Activated CD8-positive, alpha-beta memory T cell treated with anti-CD3 and anti-CD28 coated beads for 48 hours (primary cell): ENCODE results near the gene WASF2.
"Not testable (repeated sequence)": the region's sequence is repeated elsewhere in the genome, so short reads cannot be mapped to it uniquely, and the experiment has no call there.

Source experiments
- DNase-seq, 3 experiments: peaks; one replicate each; pipeline ENCODE4 v3.0.0-alpha.2; 2020; ENCODE audit warnings: low read depth in 2 of 3, low spot score in 2 of 3

The WASF2 gene

DNA sequence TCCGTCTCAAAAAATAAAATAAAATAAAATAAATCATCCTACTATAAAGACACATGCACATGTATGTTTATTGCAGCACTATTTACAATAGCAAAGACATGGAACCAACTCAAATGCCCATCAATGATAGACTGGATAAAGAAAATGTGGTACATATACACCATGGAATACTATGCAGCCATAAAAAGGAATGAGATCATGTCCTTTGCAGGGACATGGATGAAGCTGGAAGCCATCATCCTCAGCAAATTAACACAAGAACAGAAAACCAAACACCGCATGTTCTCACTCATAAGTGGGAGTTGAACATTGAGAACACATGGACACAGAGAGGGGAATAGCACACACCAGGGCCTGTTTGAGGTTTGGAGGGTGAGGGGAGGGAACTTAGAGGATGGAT, 11.2 kb upstream of the WASF2 start:
- DNase-seq: not testable (repeated sequence)

DNA sequence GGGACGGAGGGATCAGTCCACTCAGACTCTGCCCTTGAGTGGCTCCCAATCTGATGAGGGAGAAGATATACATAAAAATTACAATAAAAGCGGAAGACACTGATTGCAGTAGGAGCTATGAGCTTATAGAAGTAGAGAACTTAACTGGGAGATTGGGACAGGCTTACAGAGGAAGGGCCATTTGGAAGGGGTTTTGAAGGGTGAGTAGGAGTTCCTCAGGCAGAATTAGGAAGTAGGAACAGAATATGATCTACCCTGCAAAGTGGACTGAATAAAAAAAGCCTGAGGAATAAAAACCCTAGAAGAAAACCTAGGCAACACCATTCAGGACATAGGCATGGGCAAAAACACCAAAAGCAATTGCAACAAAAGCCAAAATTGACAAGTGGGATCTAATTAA, 9.2 kb upstream of the WASF2 start:
- DNase-seq: no peak

DNA sequence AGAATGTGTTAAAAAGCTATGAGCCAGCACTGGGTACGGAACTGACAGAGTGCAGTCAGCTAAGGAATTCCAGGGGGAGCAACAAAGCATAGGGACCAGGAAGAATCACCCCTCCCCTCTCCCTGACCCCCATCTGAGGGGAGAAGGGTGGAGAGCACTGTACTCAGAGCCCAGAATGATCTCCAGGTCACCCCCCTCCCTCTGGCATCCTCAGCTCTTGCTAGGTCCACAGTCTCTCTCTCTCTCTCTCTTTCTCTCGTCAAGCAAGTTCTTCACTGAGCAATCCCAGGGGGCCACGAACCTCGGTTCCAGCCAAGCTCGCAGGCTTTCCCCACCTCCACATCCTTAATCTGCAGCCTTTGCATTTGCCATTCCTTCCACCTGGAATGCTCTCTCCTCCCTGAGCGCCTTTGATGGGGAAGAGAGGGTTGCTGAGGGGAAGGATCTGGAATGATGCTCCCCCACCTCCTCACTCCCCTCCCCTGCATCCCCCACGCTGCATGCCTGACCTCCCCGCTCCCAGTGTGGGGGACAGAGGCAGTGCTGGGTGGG, 6.7 kb upstream of the WASF2 start:
- DNase-seq: no peak

DNA sequence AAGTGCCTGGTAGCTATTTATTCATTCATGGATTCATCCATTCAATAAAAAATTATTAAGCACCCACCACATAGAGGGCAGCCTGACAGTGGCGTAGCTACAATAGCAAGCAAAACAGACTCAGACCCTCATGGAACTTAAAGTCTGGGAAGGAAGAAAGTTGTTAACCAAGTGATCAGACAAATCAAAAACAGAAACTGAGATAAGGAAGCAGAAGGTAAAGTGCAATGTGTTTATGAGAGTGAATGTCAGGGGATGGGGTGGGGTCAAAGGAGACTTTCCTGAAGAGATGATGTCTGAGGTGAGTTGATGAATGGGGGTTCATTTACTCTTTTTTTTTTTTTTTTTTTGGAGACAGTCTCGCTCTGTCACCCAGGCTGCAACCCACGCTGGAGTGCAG, 2.8 kb upstream of the WASF2 start:
- no peak for DNase-seq

DNA sequence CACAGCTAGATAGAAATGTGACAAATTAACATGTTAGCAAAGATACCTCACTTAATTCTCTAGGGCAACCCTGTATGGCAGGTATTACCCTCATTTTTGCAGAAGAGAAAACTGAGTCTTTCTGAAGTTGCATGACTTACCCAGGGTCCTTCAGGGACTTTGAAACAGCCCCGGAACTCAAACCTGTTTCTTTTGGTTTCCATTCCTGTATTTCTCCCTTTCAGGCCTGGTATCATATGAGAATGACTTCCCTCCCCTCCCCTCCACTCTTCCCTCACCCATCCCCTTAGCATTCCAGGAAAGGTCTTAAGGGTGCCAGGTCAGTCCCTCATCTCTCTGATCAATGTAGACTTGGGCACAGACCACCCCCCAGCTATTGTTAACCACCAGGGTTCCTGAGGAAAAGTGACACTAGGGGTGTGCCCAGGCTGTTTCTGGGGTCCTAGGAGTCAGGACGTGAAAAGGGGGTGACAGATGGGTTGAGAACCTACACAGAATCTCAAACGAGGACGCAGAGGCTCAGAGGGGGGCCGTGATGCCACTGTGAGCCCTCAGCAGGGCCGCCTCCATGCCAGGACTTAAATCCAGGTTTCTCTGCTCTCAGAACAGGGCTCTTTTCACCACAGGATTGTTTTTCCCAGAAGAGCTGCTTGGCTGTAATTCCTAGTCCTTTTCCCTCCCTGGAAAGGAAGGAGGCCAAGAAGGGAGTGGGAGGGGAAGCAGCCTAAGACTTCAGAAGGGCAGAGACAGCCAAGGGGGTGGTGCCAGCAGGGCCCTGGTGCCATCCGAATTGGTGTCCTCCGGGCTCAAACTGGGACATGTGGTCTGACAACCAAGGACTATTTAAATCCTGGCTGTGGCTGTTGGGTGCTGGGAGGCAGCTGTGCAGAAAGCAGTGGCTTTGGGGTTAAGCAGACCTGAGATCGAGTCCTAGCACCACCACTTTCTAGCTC, 2.1 kb upstream of the WASF2 start:
- no peak for DNase-seq

DNA sequence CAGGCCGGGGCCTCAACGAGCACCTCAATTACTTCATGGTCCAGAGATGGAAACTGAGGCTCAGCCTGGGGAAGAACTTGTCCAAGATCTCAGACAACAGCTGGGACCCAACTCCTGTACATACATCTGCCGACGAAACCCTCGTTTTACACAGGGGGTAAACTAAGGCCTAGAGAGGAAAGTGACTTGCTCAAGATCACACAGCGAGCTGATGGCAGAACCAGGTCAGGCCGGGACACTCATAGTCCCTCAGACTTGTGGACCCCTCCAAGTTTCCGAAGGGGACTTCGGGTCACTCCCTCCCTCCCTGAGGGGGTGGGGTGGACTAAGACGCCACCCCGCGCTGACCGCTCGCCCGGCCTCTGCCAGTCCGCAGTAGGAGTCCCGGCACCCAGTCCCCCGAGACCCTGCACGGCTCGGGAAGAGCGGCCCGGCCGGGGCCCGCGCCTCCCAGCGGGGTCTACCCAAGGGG, 430 bp downstream of the WASF2 start:
- DNase-seq: no peak

DNA sequence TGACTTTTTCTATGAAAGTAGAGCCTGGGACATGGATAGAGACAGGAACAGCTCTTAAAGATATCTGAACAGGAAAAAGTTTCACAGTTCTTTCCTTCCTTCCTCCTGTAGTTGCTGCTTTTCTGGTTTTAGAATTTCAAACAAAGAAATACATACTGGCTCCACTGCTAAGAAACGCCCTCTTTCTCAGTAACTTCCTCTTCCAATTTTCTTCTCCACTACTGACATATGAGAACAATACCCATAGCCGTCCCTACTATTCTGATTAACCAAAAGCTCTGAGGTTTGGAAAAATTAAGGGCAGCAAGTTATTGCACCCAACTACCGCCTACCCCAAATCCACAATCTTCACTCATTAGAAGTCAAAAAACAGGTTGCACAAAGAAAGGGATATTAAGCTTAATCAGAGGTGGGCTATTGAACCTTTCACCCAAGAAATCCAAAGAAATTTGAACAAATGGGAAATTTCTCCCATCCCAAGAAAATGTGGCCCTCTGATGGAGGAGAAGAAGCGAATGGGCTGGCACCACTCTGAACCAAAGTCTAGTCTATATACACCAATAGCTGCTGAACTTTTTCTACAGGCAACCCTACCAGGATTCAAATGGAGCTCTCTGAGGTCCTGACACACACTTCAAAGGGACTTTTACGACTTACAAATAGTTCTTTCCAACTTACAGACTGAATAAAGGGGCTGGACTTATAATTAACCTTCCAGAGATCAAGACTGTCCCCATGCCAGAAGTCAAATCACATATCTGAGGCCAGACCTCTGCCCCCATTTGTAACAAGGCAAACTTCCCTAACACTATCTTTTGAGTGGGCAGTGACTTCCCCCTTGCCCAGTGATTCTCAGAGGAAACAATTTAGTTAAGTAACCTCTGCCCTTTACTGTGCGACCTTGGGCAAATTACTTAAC, 1.7 kb downstream of the WASF2 start:
- no peak for DNase-seq

DNA sequence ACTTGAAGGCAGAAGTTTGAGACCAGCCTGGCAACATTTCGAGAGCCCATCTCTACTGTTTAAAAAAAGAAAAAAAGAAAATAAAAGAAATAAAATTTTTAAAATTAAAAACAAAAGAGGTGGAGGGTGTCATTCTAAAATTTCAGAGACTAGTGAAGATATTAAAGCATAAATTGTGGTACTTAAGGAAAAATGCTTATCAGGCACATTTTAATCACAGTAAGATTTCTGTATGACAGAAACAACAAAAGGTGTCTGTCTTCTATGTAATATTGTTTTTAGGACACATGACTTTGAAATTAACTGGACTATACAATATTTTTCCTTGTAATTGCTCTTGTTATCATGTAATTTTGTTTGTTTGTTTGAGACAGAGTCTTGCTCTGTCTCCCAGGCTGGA, 4.6 kb downstream of the WASF2 start:
- DNase-seq: no peak

DNA sequence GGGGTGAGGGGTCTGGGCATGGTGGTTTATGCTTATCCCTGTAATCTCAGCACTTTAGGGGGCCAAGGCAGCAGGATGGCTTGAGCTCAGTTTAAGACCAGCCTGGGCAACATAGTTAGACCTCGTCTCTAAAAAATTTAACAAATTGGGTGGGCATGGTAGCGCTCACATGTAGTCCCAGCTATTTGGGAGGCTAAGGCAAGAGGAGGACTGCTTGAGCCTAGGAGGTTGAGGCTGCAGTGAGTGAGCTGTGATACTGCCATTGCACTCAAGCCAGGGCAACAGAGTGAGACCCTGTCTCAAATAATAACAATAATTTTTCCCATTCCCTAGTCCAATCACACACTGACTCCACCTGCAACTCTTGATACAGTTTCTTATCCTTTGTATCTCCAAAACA, 6.3 kb downstream of the WASF2 start:
- DNase-seq: no peak

DNA sequence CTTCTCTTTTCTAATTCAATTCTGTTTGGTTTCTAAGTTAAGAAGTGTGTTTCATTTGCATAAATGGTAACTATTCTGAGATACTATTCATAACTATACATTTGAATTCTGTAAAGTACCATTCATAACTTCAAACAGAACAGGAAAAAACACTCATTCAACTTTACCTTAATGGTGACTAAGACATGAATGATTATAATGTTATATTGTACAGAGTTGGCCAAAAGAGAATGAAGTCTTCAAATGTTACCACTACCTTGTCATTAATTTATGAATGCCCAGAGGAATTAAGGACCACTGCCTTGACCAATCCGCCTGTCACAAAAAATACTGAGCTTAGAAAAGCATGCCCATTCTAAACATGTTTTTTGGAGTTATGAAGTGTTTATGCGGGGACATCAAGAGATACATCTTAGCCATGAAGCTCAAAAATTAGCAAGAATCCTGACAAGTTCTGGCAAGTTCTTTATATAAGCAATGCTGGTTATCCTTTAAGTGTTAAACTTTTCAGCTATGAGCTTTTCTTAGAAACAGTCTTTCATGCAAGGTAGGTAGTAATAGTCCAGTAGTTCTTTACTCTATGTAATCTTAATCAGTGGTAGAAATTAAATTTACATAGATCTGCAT, 7.9 kb downstream of the WASF2 start:
- DNase-seq: no peak

DNA sequence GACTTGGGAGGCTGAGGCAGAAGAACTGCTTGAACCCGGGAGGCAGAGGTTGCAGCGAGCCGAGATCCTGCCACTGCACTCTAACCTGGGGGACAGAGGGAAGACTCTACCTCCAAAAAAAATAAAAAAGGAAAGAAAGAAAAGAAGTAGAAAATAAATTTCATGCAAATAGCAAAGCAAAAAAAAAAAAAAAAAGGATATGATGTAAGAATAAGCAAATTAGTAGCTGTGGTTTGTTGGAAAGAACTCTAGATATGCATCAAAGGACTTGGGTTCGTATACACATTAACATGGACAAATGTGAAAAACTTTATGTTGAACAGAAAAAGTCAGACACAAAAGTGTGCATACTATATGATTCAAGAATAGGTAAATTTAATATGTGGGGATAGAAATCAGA, 11.9 kb downstream of the WASF2 start:
- no peak for DNase-seq

DNA sequence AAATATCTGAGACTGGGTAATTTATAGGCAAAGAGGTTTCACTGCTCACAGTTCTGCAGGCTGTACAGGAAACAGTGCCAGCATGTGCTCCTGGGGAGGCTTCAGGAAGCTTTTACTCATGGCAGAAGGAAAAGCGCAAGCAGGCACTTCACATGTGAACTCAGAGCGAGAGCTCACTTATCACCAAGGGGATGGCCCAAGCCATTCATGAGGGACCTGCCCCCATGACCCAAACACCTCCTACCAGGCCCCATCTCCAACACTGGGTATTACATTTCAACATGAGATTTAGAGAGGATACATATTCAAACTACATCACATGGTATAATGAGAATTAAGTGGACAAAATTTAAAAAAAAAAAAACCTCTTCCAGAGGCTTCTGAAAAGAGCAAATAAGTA, 13.7 kb downstream of the WASF2 start:
- DNase-seq: no peak

DNA sequence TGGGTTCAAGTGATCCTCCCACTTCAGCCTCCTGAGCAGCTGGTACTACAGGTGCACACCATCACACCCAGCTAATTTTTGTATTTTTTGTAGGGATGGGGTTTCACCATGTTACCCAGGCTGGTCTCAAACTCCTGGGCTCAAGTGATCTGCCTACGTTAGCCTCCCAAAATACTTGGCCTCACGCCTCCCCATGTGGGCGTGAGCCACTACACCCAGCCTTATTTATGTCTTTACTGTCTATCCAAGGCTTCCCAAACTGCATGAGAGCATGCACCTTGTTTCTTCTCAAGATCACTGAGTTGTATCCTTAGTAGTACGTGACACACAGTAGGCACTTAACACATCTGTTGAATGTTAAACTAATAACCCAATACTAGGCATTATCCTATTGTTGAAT, 14.2 kb downstream of the WASF2 start:
- DNase-seq: no peak

DNA sequence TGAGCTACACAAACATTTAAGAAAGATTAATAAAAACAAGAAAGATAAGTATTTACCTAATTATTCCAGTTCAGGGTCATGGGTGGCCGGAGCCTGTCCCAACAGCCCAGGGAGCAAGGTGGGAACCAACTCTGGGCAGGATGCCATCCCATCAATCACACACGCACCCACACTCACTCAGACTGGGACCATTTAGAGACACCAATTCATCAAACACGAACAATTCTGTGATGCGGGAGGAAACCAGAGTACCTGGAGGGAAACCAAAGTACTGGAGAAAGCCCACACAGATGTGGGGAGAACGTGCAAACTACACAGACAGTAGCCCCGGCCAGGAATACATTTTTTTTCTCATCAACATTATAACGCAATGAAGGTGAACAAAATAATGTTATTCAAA, 16.2 kb downstream of the WASF2 start:
- no peak for DNase-seq

DNA sequence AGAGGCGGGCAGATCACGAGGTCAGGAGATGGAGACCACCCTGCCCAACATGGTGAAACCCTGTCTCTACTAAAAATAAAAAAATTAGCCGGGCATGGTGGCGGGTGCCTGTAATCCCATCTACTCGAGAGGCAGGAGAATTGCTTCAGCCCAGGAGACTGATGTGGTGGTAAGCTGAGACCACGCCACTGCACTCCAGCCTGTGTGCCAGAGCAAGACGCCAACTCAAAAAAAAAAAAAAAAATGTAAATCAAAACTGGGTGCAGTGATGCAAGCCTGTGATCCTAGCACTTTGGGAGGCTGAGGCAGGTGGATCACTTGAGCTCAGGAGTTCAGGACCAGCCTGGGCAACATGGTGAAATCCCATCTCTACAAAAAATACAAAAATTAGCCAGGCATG, 17.9 kb downstream of the WASF2 start:
- not testable (repeated sequence) for DNase-seq

DNA sequence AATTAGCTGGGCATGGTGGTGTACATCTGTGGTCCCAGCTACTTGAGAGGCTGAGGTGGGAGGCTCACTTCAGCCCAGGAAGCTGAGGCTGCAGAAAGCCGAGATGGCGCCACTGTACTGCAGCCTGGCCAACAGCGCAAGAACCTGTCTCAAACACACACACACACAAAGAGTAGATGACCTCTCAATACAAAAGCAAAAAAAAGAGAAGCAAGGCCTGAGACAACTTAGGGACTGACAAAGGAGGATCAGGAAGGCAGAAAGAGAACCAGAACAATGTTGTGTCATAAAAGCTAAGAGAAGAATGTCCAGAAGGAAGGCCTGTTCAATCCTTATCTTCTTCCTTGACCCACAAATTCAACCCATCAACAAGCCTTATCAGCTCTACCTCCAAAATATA, 18.5 kb downstream of the WASF2 start:
- no peak for DNase-seq

DNA sequence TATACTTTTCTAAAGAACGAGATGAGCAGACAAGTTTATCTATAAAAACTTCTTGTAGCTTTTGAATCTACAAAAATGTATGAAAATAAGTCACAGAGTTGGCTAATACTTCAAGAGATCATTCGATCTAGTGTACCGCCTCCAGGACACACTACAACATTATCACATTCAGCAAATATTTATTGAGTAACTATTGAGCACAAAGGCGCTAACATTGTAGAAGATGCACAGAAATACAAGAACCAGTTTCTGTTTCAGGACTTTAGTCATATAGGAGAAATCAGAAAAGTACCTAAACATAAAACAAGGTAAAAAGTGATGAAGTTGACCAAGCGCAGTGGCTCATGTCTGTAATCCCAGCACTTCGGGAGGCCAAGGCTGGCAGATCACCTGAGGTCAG, 20.6 kb downstream of the WASF2 start:
- no peak for DNase-seq

DNA sequence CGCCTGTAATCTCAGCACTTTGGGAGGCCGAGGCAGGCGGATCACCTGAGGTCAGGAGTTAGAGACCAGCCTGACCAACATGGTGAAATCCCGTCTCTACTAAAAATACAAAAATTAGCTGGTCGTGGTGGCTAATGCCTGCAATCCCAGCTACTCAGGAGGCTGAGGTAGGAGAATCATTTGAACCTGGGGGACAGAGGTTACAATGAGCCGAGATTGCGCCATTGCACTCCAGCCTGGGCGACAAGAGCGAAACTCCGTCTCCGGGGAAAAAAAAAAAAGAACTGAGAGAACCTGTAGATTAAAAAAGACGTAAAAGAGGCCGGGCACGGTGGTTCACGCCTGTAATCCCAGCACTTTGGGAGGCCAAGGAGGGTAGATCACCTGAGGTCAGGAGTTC, 21.6 kb downstream of the WASF2 start:
- DNase-seq: not testable (repeated sequence)

DNA sequence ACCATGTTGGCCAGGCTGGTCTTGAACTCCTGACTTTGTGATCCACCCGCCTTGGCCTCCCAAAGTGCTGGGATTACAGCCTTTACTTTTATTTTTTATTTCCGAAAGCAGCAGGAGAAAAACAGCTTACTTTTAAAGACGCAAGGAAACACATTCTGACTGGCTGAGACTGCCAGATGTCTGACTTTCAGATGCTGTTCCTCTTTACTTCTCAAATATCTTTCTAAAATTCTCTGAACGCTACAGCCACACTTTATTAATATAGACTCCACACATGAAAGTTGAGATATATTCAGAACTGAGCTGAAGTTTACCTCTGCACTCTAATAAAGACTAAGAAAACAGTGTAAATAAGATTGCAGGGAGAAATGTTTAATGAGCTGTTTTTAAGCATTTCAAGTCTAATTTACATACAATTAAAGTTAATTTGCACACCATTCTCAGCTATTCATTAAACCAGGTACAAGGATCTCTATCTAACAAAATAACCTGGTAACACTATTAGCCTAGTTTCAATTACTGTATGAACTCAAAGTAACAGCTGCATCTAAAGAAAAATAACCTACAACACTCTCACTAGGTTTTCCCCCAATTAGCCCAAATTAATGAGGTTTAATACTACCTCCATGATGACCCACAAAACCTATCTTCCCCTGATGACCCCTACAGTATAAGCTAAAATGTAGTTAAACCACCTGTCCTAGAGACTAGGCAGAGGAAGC, 24.9 kb downstream of the WASF2 start:
- DNase-seq: no peak

DNA sequence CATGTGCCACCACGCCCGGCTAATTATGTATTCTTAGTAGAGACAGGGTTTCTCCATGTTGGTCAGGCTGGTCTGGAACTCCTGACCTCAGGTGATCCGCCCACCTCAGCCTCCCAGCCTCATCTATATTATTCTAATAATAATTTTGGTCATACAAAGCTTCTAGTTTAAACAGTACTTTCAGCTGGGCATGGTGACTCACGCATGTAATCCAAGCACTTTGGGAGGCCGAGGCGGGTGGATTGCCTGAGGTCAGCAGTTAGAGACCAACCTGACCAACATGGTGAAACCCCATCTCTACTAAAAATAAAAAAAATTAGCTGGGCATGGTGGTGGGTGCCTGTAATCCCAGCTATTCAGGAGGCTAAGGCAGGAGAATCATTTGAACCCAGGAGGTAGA, 26.1 kb downstream of the WASF2 start:
- not testable (repeated sequence) for DNase-seq

DNA sequence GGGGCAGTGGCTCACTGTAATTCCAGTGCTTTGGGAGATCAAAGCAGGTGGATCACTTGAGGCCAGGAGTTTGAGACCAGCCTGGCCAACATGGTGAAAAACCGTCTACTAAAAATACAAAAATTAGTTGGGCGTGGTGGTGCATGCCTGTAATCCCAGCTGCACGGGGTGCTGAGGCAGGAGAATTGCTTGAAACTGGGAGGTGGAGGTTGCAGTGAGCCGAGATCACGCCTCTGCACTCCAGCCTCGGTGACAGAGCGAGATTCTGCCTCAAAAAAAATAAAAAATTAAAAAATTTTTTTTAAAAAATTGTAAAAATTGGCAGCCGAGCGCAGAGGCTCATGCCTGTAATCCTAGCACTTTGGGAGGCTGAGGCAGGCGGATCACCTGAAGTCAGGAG, 31.4 kb downstream of the WASF2 start:
- not testable (repeated sequence) for DNase-seq
